Mesendoderm (in vitro differentiated cells): ENCODE measurements around the gene SLC4A11.

Experiments
- DNase-seq: peaks from one replicate; pipeline ENCODE4 v3.0.0; 2013
- H2AK5ac ChIP-seq: 2 replicates; pipeline ENCODE4 v1.6.1; 2013; ENCODE audit warnings: low read length, inconsistent platforms
- H2BK120ac ChIP-seq: 2 replicates; pipeline ENCODE4 v1.6.1; 2013; ENCODE audit warnings: low read depth, mild to moderate bottlenecking, low read length, moderate library complexity, mixed read lengths
- H2BK15ac ChIP-seq: replicated peaks from 2 replicates; pipeline ENCODE4 v1.6.1; 2013; ENCODE audit warnings: low read depth, mild to moderate bottlenecking, moderate library complexity
- H2BK5ac ChIP-seq: 2 replicates; pipeline ENCODE4 v1.6.1; 2013; ENCODE audit warnings: low read length, inconsistent platforms
- H3K18ac ChIP-seq: 2 replicates; pipeline ENCODE4 v1.6.1; 2013; ENCODE audit warnings: mild to moderate bottlenecking, low read length, mixed read lengths
- H3K23ac ChIP-seq: one replicate; pipeline ENCODE4 v1.6.1; 2013; ENCODE audit warnings: low read length
- H3K27ac ChIP-seq: 2 replicates; pipeline ENCODE4 v1.5.1; 2013; ENCODE audit warnings: low read depth, mild to moderate bottlenecking, inconsistent platforms, low read length, moderate library complexity
- H3K27me3 ChIP-seq: 2 replicates; pipeline ENCODE4 v1.6.1; 2013; ENCODE audit warnings: low read length, control low read depth, mild to moderate bottlenecking, inconsistent platforms; ENCODE audit not compliant: insufficient read depth, poor library complexity
- H3K36me3 ChIP-seq: 2 replicates; pipeline ENCODE4 v1.6.1; 2013; ENCODE audit warnings: low read length, inconsistent platforms; ENCODE audit not compliant: control insufficient read depth, insufficient read depth
- H3K4ac ChIP-seq: one replicate; pipeline ENCODE4 v1.6.1; 2013; ENCODE audit warnings: low read depth, mild to moderate bottlenecking, low read length, moderate library complexity
- H3K4me1 ChIP-seq: 2 replicates; pipeline ENCODE4 v1.6.1; 2013; ENCODE audit warnings: low read depth, low read length, inconsistent platforms; ENCODE audit not compliant: control insufficient read depth
- H3K4me2 ChIP-seq: 2 replicates; pipeline ENCODE4 v1.6.1; 2013; ENCODE audit warnings: low read length
- H3K4me3 ChIP-seq: 2 replicates; pipeline ENCODE4 v1.5.1; 2013; ENCODE audit warnings: mild to moderate bottlenecking, low read length
- H3K56ac ChIP-seq: one replicate; pipeline ENCODE4 v1.6.1; 2013; ENCODE audit warnings: low read length
- H3K79me1 ChIP-seq: 2 replicates; pipeline ENCODE4 v1.6.1; 2013; ENCODE audit warnings: low read length, inconsistent platforms
- H3K79me2 ChIP-seq: 2 replicates; pipeline ENCODE4 v1.6.1; 2013; ENCODE audit warnings: mild to moderate bottlenecking, low read length; ENCODE audit not compliant: control insufficient read depth, insufficient read depth
- H3K9ac ChIP-seq: 2 replicates; pipeline ENCODE4 v1.6.1; 2013; ENCODE audit warnings: low read length, inconsistent platforms
- H4K5ac ChIP-seq: one replicate; pipeline ENCODE4 v1.6.1; 2013; ENCODE audit warnings: low read length
- H4K8ac ChIP-seq: one replicate; pipeline ENCODE4 v1.6.1; 2013; ENCODE audit warnings: low read depth, mild to moderate bottlenecking, control low read depth, low read length, moderate library complexity
- WGBS: extraction: QIAGEN DNeasy Blood & Tissue Kit; methylation state at CpG from one replicate; pipeline ENCODE4 v1.1.7; 2013; ENCODE audit warnings: low lambda C conversion rate, missing lambda C conversion rate; ENCODE audit not compliant: insufficient coverage; ENCODE audit errors: extremely low coverage; 5-methylcytosine and 5-hydroxymethylcytosine counted together

The SLC4A11 gene

GRCh38 chr20:3209257-3209945, 29.6 kb downstream of the SLC4A11 start, which contains the start of gene ITPA:
Gene ITPA (plus strand): TSS chr20:3209498. CDS start chr20:3209552, 54 bp downstream.
- peak within 1 kb of the TSS; percentile 100 for H3K4me2 ChIP-seq
- H3K23ac ChIP-seq: peak within 1 kb of the TSS; percentile 89
- no peak within 1 kb of the TSS for H2BK15ac ChIP-seq
- H3K4me3 ChIP-seq: peak within 1 kb of the TSS; percentile 75
- peak within 1 kb of the TSS; percentile 94 for H3K56ac ChIP-seq
- H2BK120ac ChIP-seq: peak within 1 kb of the TSS; percentile 8
- no peaks in the 10 kb centered on the region for H3K27me3 ChIP-seq
- H3K27ac ChIP-seq: peak within 1 kb of the TSS; percentile 57
- peak within 1 kb of the TSS; percentile 58 for H2BK5ac ChIP-seq
- peak within 1 kb of the TSS; percentile 89 for H3K4ac ChIP-seq
- peak; percentile 68 for DNase-seq
- H3K9ac ChIP-seq: peak within 1 kb of the TSS; percentile 98
- H3K4me1 ChIP-seq: peaks cover 5% of the 10 kb centered on the region
- peak within 1 kb of the TSS; percentile 99 for H2AK5ac ChIP-seq
- H3K36me3 ChIP-seq: no peaks in the 10 kb centered on the region
- WGBS: no CpG with 5 or more reads among the region's 48 CpGs
- H4K5ac ChIP-seq: no peak within 1 kb of the TSS
- peak within 1 kb of the TSS; percentile 94 for H4K8ac ChIP-seq
- H3K79me1 ChIP-seq: peaks cover 17% of the 10 kb centered on the region
- peak within 1 kb of the TSS; percentile 89 for H3K18ac ChIP-seq
- H3K79me2 ChIP-seq: peaks cover 11% of the 10 kb centered on the region

DNA sequence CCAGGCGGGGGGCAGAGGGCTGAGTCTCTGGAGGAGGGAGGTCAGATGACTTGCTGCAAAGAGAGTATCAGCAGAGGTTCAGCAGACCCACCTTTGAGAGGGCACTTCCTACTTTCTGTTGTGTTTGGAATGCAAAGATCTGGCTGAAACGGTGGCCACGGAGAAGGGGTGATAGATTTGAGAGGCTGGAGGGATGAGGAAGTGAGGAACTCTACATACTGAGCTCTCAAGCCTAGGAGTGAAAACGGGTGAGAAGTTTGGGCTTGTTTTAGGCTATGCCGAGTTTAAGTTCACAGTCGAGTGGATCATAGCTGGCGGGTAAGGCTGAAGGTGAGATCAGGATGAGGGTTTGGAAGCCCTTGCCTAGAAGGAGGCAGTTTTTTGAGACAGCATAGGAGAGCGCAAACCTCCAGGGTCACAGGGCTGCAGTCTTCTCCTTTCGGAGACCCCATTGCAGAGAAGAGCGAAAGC, 30.2 kb downstream of the SLC4A11 start:
- Histone ChIP-seq H3K79me2 (peaks cover 11% of the 10 kb centered on the region), H3K23ac (peak overlapping the region; percentile 89), H2AK5ac (peak overlapping the region; percentile 99), H3K27ac (peak overlapping the region; percentile 57), H4K8ac (peak overlapping the region; percentile 94), H2BK5ac (peak overlapping the region; percentile 16), H3K4me1 (peaks cover 5% of the 10 kb centered on the region), H3K4me3 (peak overlapping the region; percentile 75), H3K27me3 (no peaks in the 10 kb centered on the region), H3K56ac (peak overlapping the region; percentile 94), H3K4ac (no peak overlapping the region), H3K36me3 (no peaks in the 10 kb centered on the region), H4K5ac (no peak overlapping the region), H2BK15ac (no peak overlapping the region), H3K4me2 (peak overlapping the region; percentile 100), H3K18ac (peak overlapping the region; percentile 89), H3K9ac (peak overlapping the region; percentile 98), H2BK120ac (peak overlapping the region; percentile 8), H3K79me1 (peaks cover 19% of the 10 kb centered on the region)
- WGBS: no CpG with 5 or more reads among the region's 10 CpGs
- DNase-seq: peak; percentile 29

DNA sequence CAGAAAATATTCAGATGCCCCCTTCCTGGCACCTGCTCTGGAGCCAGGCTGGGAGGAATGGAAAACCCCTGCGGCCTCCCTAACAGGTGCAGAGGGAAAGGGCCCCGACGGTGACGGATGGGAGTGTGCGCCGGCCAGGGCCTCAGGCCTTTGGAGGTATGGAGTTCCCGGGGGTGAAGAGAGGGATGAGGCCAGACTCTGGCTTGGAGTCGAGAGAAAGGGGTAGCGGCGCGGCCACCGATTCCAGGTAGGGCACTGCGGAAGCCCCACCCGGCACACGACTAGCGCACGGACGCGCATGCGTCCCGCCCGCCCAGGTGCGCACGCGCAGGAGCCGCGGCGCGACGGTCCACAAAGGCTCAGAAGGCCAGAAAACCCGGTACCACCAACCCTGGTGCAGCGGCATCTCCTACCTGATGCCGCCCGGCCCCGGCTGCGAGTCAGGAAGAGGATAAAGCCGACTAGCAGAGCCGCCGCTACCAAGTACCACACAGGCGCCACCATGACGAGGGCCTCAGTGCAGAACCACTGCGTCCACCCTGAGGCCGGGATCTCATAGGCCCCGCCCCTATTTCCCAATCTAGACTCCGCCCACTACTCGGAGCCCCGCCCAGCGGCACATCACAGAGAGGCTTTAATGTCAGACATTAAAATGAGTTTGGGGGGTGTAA, 34.7 kb downstream of the SLC4A11 start, which contains the start of gene DDRGK1:
Gene DDRGK1, minus strand, starts transcription at position 559 of the 671 bp plus-strand sequence. Its CDS starts 55 bp downstream, at position 504.
- WGBS: no CpG with 5 or more reads among the region's 48 CpGs
- Histone ChIP-seq H4K8ac (no peak within 1 kb of the TSS), H3K27me3 (no peaks in the 10 kb centered on the region), H3K36me3 (peaks cover 7% of the 10 kb centered on the region), H4K5ac (no peak within 1 kb of the TSS), H3K4me1 (peaks cover 3% of the 10 kb centered on the region), H2BK5ac (no peak within 1 kb of the TSS), H2BK120ac (no peak within 1 kb of the TSS), H3K23ac (peak within 1 kb of the TSS; percentile 66), H2AK5ac (no peak within 1 kb of the TSS), H3K79me2 (peaks cover 9% of the 10 kb centered on the region), H2BK15ac (no peak within 1 kb of the TSS), H3K79me1 (peaks cover 15% of the 10 kb centered on the region), H3K9ac (peak within 1 kb of the TSS; percentile 92), H3K4me3 (peak within 1 kb of the TSS; percentile 90), H3K18ac (peak within 1 kb of the TSS; percentile 65), H3K56ac (peak within 1 kb of the TSS; percentile 85), H3K4me2 (peak within 1 kb of the TSS; percentile 79), H3K4ac (no peak within 1 kb of the TSS), H3K27ac (peak within 1 kb of the TSS; percentile 67)
- DNase-seq: peak; percentile 85

GRCh38 chr20:3203315-3204123, 35.5 kb downstream of the SLC4A11 start:
- Histone ChIP-seq H3K4me1 (peaks cover 3% of the 10 kb centered on the region), H3K27me3 (no peaks in the 10 kb centered on the region), H3K4ac (no peak overlapping the region), H4K8ac (no peak overlapping the region), H2BK120ac (no peak overlapping the region), H2BK15ac (no peak overlapping the region), H3K18ac (no peak overlapping the region), H3K56ac (peak overlapping the region; percentile 85), H3K23ac (peak overlapping the region; percentile 66), H4K5ac (no peak overlapping the region), H3K27ac (peak overlapping the region; percentile 67), H3K4me3 (peak overlapping the region; percentile 90), H3K4me2 (peak overlapping the region; percentile 79), H2AK5ac (no peak overlapping the region), H3K79me1 (peaks cover 13% of the 10 kb centered on the region), H2BK5ac (no peak overlapping the region), H3K79me2 (peaks cover 9% of the 10 kb centered on the region), H3K9ac (peak overlapping the region; percentile 92), H3K36me3 (peaks cover 8% of the 10 kb centered on the region)
- DNase-seq: peak; percentile 46
- no CpG with 5 or more reads among the region's 31 CpGs for WGBS

DNA sequence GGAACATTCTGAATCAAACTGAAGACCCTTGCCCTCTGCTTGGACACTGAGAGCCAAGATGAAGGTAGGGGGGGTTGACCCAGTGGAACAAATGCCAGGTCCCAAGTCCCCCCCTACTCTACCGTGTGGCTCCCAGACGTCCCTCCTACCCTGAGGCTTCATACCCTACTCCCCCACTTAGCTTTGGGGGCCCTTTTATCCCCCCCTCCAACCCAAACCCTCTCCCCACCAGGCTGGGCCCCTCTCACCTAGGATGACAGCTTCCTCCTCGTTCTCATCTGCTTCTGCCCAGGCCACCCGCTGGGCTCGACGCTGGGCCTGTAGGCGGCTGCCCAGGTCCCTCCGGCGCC, 36.0 kb downstream of the SLC4A11 start:
- peaks cover 3% of the 10 kb centered on the region for H3K4me1 ChIP-seq
- no peak overlapping the region for H3K4ac ChIP-seq
- H2BK15ac ChIP-seq: no peak overlapping the region
- H3K4me2 ChIP-seq: no peak overlapping the region
- H2BK120ac ChIP-seq: no peak overlapping the region
- H3K4me3 ChIP-seq: no peak overlapping the region
- peaks cover 9% of the 10 kb centered on the region for H3K79me2 ChIP-seq
- H3K18ac ChIP-seq: no peak overlapping the region
- no peak overlapping the region for H3K23ac ChIP-seq
- DNase-seq: no peak
- peak overlapping the region; percentile 85 for H3K56ac ChIP-seq
- H4K5ac ChIP-seq: no peak overlapping the region
- no CpG with 5 or more reads among the region's 9 CpGs for WGBS
- peak overlapping the region; percentile 92 for H3K9ac ChIP-seq
- no peak overlapping the region for H2AK5ac ChIP-seq
- H3K79me1 ChIP-seq: peaks cover 13% of the 10 kb centered on the region
- H2BK5ac ChIP-seq: no peak overlapping the region
- no peak overlapping the region for H4K8ac ChIP-seq
- no peaks in the 10 kb centered on the region for H3K27me3 ChIP-seq
- no peak overlapping the region for H3K27ac ChIP-seq
- peaks cover 8% of the 10 kb centered on the region for H3K36me3 ChIP-seq
